HG03558 (cell line): ENCODE measurements around the gene AGRN.
"Not testable (repeated sequence)": the region's sequence is repeated elsewhere in the genome, so short reads cannot be mapped to it uniquely, and the experiment has no call there.

Experiments used
- ATAC-seq: cut with Tn5 transposase; IDR thresholded peaks from one replicate; pipeline ENCODE4 v1.9.1; 2021; ENCODE audit warnings: moderate number of reproducible peaks; ENCODE audit not compliant: unreplicated experiment; ENCODE audit errors: extremely low read depth

AGRN gene

GRCh38 chr1:981491-981954, 38.4 kb upstream of the AGRN start:
- ATAC-seq = no peak

GRCh38 chr1:981955-982558, 37.9 kb upstream of the AGRN start, which contains the start of gene PERM1:
Gene PERM1 (minus strand): TSS chr1:982093. CDS start chr1:981029, 1,064 bp downstream.
- no peak for ATAC-seq

GRCh38 chr1:982765-983436, 37.0 kb upstream of the AGRN start:
- no peak for ATAC-seq

GRCh38 chr1:983798-984475, 36.0 kb upstream of the AGRN start:
- ATAC-seq = no peak

- ATAC-seq = no peak
These were observed 35.5 kb upstream of the AGRN start for GRCh38 chr1:984476-984814.

GRCh38 chr1:985126-985525, 34.8 kb upstream of the AGRN start:
- ATAC-seq = no peak

GRCh38 chr1:988061-988460, 31.9 kb upstream of the AGRN start:
- not testable (repeated sequence) for ATAC-seq

GRCh38 chr1:991275-991674, 28.6 kb upstream of the AGRN start:
- not testable (repeated sequence) for ATAC-seq

- no peak for ATAC-seq
These were observed 28.0 kb upstream of the AGRN start for GRCh38 chr1:991895-992294.

- ATAC-seq = no peak
These were observed 27.6 kb upstream of the AGRN start for GRCh38 chr1:992362-992761.

GRCh38 chr1:993379-993995, 26.4 kb upstream of the AGRN start:
- no peak for ATAC-seq

- ATAC-seq = not testable (repeated sequence)
These were observed 25.4 kb upstream of the AGRN start for GRCh38 chr1:994546-994945.

- ATAC-seq = no peak
These were observed 24.0 kb upstream of the AGRN start for GRCh38 chr1:995665-996633.

GRCh38 chr1:996851-997712, 22.8 kb upstream of the AGRN start:
- ATAC-seq = no peak

GRCh38 chr1:997713-997992, 22.3 kb upstream of the AGRN start:
- ATAC-seq = no peak

GRCh38 chr1:997993-998744, 21.8 kb upstream of the AGRN start:
- no peak for ATAC-seq

- ATAC-seq = no peak
These were observed 21.2 kb upstream of the AGRN start for GRCh38 chr1:998745-998994.

- ATAC-seq = no peak
These were observed 20.8 kb upstream of the AGRN start for GRCh38 chr1:998995-999724.
